Measurements from ENCODE around the gene CNPY1. TPM values are rescaled to one million over a fixed set of nuclear protein-coding genes. Genes with fewer than 3 reads are reported as not detected.

CNPY1 gene
- total RNA-seq, 1 donor = not detected

DNA sequence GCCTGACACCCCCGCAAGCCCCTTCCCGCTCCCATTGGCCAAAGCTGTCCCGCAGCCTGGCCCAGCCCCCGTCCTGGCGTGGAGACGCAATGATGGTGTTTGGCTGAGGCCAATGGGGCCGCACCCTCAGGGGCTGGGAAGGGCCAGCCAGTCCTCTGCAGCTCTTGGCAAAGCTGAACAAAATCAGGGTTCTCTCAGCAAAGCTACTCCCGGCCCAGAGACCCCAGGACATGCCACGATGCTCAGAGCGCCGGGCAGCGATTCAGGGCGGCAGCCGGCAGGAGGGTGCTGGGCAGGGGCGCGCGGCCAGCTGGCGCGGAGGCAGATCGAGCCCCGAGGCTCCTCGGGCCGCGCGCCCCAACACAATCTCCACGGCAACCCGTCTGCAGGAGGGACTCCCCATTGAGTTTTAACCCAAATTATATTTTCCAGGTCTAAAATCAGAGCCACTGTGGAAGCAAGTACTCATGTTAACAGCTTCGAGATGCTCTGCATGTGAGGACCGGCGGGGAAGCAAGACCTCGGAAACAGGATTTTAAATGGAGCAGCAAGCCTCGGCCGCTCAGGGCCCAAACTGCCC lies 8.8 kb upstream of the CNPY1 start:
- TF ChIP-seq, protein P1, sequence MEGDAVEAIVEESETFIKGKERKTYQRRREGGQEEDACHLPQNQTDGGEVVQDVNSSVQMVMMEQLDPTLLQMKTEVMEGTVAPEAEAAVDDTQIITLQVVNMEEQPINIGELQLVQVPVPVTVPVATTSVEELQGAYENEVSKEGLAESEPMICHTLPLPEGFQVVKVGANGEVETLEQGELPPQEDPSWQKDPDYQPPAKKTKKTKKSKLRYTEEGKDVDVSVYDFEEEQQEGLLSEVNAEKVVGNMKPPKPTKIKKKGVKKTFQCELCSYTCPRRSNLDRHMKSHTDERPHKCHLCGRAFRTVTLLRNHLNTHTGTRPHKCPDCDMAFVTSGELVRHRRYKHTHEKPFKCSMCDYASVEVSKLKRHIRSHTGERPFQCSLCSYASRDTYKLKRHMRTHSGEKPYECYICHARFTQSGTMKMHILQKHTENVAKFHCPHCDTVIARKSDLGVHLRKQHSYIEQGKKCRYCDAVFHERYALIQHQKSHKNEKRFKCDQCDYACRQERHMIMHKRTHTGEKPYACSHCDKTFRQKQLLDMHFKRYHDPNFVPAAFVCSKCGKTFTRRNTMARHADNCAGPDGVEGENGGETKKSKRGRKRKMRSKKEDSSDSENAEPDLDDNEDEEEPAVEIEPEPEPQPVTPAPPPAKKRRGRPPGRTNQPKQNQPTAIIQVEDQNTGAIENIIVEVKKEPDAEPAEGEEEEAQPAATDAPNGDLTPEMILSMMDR (IDR thresholded peaks at IDR 0.05; ENCODE audit: insufficient read depth, low read length) = no peak
- H3K4me3 ChIP-seq (ENCODE audit: low read depth, low read length) = no peak overlapping the region
- DNase-seq (ENCODE audit: low read depth) = no peak

DNA sequence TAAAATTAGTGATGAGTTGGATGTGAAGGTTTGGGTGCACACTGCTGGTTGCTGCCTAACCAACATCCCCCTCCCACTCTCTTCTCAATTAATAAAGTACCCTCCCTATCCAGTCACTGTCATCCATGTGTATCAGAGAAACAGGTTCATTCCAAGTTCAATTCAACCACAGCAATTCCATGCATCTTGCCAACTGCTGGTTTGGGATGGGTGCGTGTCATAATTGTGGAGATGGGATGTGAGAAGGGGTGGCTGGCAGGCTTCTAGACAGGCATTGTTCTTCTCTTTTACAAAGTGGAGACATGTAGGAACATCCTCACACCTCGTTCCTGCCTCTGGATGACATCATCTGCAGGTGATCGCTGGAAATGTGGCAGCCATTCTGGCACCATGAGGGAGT lies 7.5 kb upstream of the CNPY1 start:
- DNase-seq (ENCODE audit: low read depth) = no peak
- H3K4me3 ChIP-seq (ENCODE audit: low read depth, low read length) = no peak overlapping the region
- TF ChIP-seq, protein P1 (IDR thresholded peaks at IDR 0.05; ENCODE audit: insufficient read depth, low read length) = no peak

DNA sequence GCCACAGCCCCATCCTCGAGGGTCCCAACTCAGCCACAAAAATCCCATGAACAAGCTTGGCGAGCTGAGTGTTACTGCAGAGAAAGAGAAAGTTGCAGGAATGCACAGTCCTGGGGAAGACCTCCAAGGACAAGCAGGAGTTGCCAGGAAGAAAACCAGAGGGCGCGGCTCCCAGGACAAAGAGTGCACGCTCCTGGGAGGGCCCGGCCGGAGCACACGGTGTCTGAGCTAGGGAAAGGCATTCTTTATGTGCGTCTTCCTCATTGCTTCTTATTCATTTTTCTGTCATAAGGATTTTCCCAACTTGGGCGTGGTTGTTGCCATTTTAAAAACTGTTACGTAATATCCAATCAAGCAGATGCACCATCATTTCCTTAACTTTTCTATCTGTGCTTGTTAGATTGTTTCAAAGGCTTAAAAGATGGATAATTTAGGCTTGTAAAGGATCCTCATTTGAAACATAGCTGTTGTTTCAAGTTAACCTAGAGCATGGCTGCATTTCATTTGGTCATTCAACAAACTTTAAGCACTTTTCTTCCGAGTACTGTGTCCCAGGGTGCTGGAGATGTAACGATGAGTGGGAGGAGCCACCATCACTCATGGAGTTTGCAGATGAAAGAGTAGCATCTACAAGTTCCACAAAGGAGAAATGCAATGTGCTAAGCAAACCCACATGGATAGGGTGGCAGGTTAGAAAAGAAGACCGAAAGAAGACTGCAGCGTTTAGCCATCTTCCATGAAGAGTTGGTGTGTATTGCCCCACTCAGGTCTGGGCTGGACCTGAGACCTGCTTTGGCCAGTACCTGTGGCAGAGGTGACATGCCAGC lies 5.6 kb upstream of the CNPY1 start:
- TF ChIP-seq, protein P1 (IDR thresholded peaks at IDR 0.05; ENCODE audit: insufficient read depth, low read length) = no peak
- DNase-seq (ENCODE audit: low read depth) = no peak

DNA sequence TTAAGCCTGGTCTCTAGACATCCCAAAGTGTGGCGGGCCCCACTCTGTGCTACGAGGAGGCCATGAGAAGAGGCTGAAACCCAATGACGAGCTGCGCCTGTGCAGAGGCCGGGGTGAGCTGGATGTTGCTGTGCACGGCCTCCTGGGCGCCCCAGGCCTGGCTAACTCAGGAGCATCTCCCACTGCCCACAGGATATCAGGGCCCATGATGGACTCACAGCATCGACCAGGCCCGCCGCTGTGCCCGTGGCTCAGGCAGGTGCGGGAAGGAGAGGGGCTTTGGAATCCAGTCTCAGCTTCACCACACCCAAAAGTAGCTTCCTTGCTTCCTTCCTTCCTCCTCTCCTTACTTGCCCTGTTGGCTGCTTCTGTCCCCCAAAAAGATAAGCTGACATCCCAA lies 4.6 kb upstream of the CNPY1 start:
- TF ChIP-seq, protein P1 (IDR thresholded peaks at IDR 0.05; ENCODE audit: insufficient read depth, low read length) = no peak
- H3K4me3 ChIP-seq (ENCODE audit: low read depth, low read length) = no peak overlapping the region
- no peak for DNase-seq (ENCODE audit: low read depth)

More for the DNA sequence above, 5.6 kb upstream of the CNPY1 start:
- H3K4me3 ChIP-seq (ENCODE audit: low read depth, low read length) = no peak overlapping the region

DNA sequence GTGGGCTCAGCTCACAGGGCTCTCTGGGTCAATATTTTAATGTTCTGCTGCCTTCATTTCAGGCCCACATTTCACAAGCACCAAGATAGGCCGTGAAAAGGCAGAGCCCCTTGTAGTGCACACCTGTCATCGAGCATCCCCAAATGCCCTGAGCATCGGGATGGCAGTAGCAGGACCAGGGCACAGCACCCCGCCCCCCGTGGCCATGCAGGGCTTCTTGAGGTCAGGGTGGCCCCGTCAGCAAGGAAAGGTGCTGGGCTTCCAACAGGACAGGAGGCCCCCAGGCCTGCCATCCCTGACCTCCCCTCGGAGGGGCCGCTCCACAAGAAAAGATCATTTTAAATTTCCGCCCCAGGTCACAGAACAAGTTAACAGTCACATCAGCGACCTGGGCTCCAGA lies 2.9 kb upstream of the CNPY1 start:
- H3K4me3 ChIP-seq (ENCODE audit: low read depth, low read length) = no peak overlapping the region
- no peak for DNase-seq (ENCODE audit: low read depth)
- TF ChIP-seq, protein P1 (IDR thresholded peaks at IDR 0.05; ENCODE audit: insufficient read depth, low read length) = no peak

DNA sequence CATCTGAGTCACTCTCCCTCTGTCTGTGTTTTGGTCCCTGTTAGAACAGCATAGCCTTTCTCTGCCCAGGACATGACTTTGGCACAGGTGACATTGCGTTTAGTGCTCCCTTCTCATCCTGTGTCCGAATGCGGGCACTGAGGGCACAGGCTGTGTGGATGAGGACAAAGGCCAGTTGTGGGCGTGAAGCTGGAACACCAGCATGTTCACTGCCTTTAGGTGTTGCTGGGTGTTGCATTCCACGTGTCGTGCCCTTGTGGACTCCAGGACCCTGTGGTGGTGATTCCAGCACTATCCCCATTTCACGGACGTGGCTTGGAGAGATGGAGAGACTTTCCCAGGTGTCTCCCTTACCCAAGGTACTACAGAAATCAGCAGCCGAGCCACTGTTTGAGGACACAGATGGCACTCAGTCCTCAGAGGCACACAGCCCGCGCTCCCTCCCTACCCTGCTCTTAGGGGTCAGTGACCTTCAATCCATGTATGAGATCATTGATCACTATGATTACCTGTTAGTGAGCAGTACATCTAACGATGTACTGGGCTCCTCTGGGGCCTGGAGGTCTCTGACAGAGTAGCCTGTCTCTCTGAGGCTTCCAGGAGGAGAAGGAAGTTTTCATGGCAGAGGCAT lies 917 bp upstream of the CNPY1 start:
- TF ChIP-seq, protein P1 (IDR thresholded peaks at IDR 0.05; ENCODE audit: insufficient read depth, low read length) = no peak

More for the DNA sequence above, 917 bp upstream of the CNPY1 start:
- no peak overlapping the region for H3K4me3 ChIP-seq (ENCODE audit: low read depth, low read length)
- DNase-seq (ENCODE audit: low read depth) = no peak

Measured in fibroblast of the aortic adventitia (primary cell).